ENCODE results near the gene KANSL1L.

The KANSL1L gene

GRCh38 chr2:210170446-210171303 lies 534 bp downstream of the KANSL1L start:
- DNase-seq (ENCODE audit: low read depth), result peak; percentile 98
- no peak for TF ChIP-seq CTCF (IDR thresholded peaks at IDR 0.05; ENCODE audit: low read depth, low read length)
- TF ChIP-seq MYC (IDR thresholded peaks at IDR 0.05; ENCODE audit: low read depth, low read length), result peak; percentile 69
- peak; percentile 100 for TF ChIP-seq MAX (IDR thresholded peaks at IDR 0.05; ENCODE audit: low read depth, low read length)
- TF ChIP-seq POLR2A (IDR thresholded peaks at IDR 0.05; ENCODE audit: extremely low read depth, insufficient read length), result peak; percentile 46
- H3K4me3 ChIP-seq (ENCODE audit: low read depth, low read length), result peak overlapping the region; percentile 87

- no peak for DNase-seq (ENCODE audit: low read depth)
- H3K4me3 ChIP-seq (ENCODE audit: low read depth, low read length), result peak overlapping the region; percentile 87
- no peak; the same call in 1 of the 2 replicates for TF ChIP-seq MYC (IDR thresholded peaks at IDR 0.05; ENCODE audit: low read depth, low read length)
- no peak for TF ChIP-seq CTCF (IDR thresholded peaks at IDR 0.05; ENCODE audit: low read depth, low read length)
- TF ChIP-seq POLR2A (IDR thresholded peaks at IDR 0.05; ENCODE audit: extremely low read depth, insufficient read length), result no peak
- no peak for TF ChIP-seq MAX (IDR thresholded peaks at IDR 0.05; ENCODE audit: low read depth, low read length)
Measured at GRCh38 chr2:210170196-210170445, 1.1 kb downstream of the KANSL1L start.

- peak; percentile 83 for DNase-seq (ENCODE audit: low read depth)
- TF ChIP-seq CTCF (IDR thresholded peaks at IDR 0.05; ENCODE audit: low read depth, low read length) (no peak), MAX (IDR thresholded peaks at IDR 0.05; ENCODE audit: low read depth, low read length) (no peak), MYC (IDR thresholded peaks at IDR 0.05; ENCODE audit: low read depth, low read length) (no peak), POLR2A (IDR thresholded peaks at IDR 0.05; ENCODE audit: extremely low read depth, insufficient read length) (no peak)
- peak overlapping the region; percentile 87 for H3K4me3 ChIP-seq (ENCODE audit: low read depth, low read length)
Measured at GRCh38 chr2:210169516-210170195, 1.6 kb downstream of the KANSL1L start.

GRCh38 chr2:210167227-210167626 lies 4.0 kb downstream of the KANSL1L start:
- H3K4me3 ChIP-seq (ENCODE audit: low read depth, low read length), result peak overlapping the region; percentile 87
- DNase-seq (ENCODE audit: low read depth), result no peak
- TF ChIP-seq POLR2A (IDR thresholded peaks at IDR 0.05; ENCODE audit: extremely low read depth, insufficient read length), result no peak

GRCh38 chr2:210162466-210163124 lies 8.6 kb downstream of the KANSL1L start:
- peak overlapping the region; percentile 47 for H3K4me3 ChIP-seq (ENCODE audit: low read depth, low read length)
- TF ChIP-seq MAX (IDR thresholded peaks at IDR 0.05; ENCODE audit: low read depth, low read length) (0 out of 2 replicates have a peak, but pooled peaks have one; percentile 53), MYC (IDR thresholded peaks at IDR 0.05; ENCODE audit: low read depth, low read length) (no peak)
- DNase-seq (ENCODE audit: low read depth), result peak; percentile 90

- no peak for DNase-seq (ENCODE audit: low read depth)
- H3K4me3 ChIP-seq (ENCODE audit: low read depth, low read length), result no peak overlapping the region
- TF ChIP-seq MYC (IDR thresholded peaks at IDR 0.05; ENCODE audit: low read depth, low read length) (no peak), CTCF (IDR thresholded peaks at IDR 0.05; ENCODE audit: low read depth, low read length) (no peak), POLR2A (IDR thresholded peaks at IDR 0.05; ENCODE audit: extremely low read depth, insufficient read length) (no peak)
Measured at GRCh38 chr2:210159059-210159458, 12.2 kb downstream of the KANSL1L start.

Data from NB4 (cell line).